HCT116 (cell line): ENCODE results near the gene GMDS.

ENCODE experiments used
- CBX3 ChIP-seq: IDR thresholded peaks from 2 replicates; pipeline ENCODE4 v1.6.1; 2012; ENCODE audit warnings: low read depth
- CEBPB ChIP-seq: IDR thresholded peaks from 2 replicates; pipeline ENCODE4 v1.6.1; 2012; ENCODE audit warnings: low read depth
- CTCF ChIP-seq, 3 experiments: fragments of 200-600 bp in 1 of 3; sonication (generic) in 1 of 3; IDR thresholded peaks in 2 of 3; conservative IDR thresholded peaks in 1 of 3; 2 replicates each; pipeline ENCODE4 v1.5.1; 2012 to 2017; ENCODE audit warnings: low read depth in 2 of 3, low read length in 2 of 3, antibody characterized with exemption in 1 of 3, borderline replicate concordance in 1 of 3, control low read depth in 1 of 3, mild to moderate bottlenecking in 1 of 3, mixed read lengths in 1 of 3, mixed run types in 1 of 3, moderate library complexity in 1 of 3; ENCODE audit not compliant: insufficient read depth in 1 of 3
- EZH2 ChIP-seq: fragments of 200-600 bp; sonication (generic); IDR thresholded peaks from 2 replicates; pipeline ENCODE4 v1.6.1; 2017; ENCODE audit warnings: antibody characterized with exemption, mixed run types
- EZH2phosphoT487 ChIP-seq: fragments of 200-600 bp; IDR thresholded peaks from 2 replicates; pipeline ENCODE4 v1.6.1; 2018; ENCODE audit warnings: antibody characterized with exemption, borderline replicate concordance
- JUND ChIP-seq: IDR thresholded peaks from 2 replicates; pipeline ENCODE4 v1.6.1; 2012
- POLR2A ChIP-seq: IDR thresholded peaks from 2 replicates; pipeline ENCODE4 v1.7.0; 2011; ENCODE audit warnings: borderline replicate concordance; ENCODE audit not compliant: insufficient read depth, insufficient read length; ENCODE audit errors: extremely low read depth
- POLR2AphosphoS5 ChIP-seq: IDR thresholded peaks from 2 replicates; pipeline ENCODE4 v1.6.1; 2011; ENCODE audit warnings: mild to moderate bottlenecking, low read depth, low read length, moderate library complexity
- SP1 ChIP-seq: IDR thresholded peaks from 2 replicates; pipeline ENCODE4 v1.6.1; 2012; ENCODE audit warnings: low read depth
- YY1 ChIP-seq: IDR thresholded peaks from 2 replicates; pipeline ENCODE4 v1.6.1; 2011; ENCODE audit warnings: low read length, low read depth, moderate library complexity, mild to moderate bottlenecking; ENCODE audit not compliant: insufficient replicate concordance; ENCODE audit errors: extremely low read depth

DNA sequence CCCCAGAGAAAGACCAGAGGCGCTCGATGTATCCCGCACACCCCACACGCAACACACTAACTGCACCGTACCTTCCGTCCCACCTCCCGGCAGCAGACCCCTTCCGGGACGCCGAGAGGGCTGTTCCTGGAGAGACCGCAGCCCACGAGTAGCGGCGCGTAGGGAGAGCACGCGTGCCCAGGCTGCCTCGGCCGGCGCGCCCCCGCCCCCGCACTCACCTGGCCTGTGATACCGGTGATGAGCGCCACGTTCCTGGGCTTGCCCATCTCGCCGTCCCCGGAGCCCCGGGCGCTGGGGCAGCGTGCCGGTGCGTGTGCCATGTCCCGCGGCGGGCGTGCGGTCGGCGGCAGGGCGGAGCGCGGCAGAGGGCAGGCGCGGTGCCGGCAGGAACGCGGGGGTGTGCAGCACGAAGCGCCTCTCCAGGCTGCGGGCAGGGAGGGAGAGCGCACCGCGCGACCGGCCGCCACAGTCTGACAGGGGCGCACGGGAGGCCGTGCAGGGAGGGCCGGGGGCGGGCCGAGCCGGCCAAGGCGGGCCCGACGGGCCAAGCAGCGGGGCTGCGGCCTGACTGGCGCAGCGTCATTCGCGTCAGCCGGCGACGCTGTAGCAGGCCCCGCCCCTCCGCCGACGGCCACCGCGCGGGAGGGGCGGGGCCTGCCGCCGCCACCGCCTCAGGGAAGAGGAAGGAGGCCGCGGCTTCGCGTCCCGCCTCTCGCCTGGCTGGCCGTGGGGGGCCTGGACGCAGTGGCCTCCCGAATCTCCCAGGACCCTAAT is at the start of gene GMDS:
- no peak for TF ChIP-seq CTCF (IDR thresholded peaks at IDR 0.05 in 2 of 3, conservative IDR thresholded peaks at IDR 0.05 in 1 of 3; ENCODE audit: borderline replicate concordance in 1 of 3, insufficient read depth in 1 of 3, low read depth in 2 of 3, low read length in 2 of 3)
- TF ChIP-seq YY1, result no peak
- TF ChIP-seq POLR2A, result no peak
- no peak for TF ChIP-seq SP1
- TF ChIP-seq POLR2AphosphoS5, result peak; percentile 76
- TF ChIP-seq JUND, result no peak
- TF ChIP-seq EZH2, result no peak
- TF ChIP-seq CEBPB, result no peak
- no peak for TF ChIP-seq CBX3
- no peak for TF ChIP-seq EZH2phosphoT487
